HG03139 (cell line): ENCODE data around the gene DEFB124.
"Not testable (repeated sequence)": the region's sequence is repeated elsewhere in the genome, so short reads cannot be mapped to it uniquely, and the experiment has no call there.

Source experiments
- ATAC-seq: cut with Tn5 transposase; IDR thresholded peaks from one replicate; pipeline ENCODE4 v1.9.1; 2021; ENCODE audit not compliant: unreplicated experiment

DEFB124 gene

DNA sequence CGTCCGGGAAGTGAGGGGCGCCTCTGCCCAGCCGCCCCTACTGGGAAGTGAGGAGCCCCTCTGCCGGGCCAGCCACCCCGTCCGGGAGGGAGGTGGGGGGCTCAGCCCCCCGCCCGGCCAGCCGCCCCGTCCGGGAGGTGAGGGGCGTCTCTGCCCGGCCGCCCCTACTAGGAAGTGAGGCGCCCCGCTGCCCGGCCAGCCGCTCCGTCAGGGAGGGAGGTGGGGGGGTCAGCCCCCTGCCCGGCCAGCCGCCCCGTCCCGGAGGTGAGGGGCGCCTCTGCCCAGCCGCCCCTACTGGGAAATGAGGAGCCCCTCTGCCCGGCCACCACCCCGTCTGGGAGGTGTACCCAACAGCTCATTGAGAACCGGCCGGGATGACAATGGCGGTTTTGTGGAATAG is 47.4 kb downstream of the DEFB124 start:
- ATAC-seq: not testable (repeated sequence)

DNA sequence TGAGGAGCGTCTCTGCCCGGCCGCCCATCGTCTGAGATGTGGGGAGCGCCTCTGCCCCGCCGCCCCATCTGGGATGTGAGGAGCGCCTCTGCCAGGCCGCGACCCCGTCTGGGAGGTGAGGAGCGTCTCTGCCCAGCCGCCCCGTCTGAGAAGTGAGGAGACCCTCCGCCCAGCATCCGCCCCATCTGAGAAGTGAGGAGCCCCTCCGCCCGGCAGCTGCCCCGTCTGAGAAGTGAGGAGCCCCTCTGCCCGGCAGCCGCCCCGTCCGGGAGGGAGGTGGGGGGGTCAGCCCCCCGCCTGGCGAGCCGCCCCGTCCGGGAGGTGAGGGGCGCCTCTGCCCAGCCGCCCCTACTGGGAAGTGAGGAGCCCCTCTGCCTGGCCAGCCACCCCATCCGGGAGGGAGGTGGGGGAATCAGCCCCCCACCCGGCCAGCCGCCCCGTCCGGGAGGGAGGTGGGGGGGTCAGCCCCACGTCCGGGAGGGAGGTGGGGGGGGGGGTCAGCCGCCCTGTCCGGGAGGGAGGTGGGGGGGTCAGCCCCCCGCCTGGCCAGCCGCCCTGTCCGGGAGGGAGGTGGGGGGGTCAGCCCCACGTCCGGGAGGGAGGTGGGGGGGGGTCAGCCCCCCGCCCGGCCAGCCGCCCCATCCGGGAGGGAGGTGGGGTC is 47.9 kb downstream of the DEFB124 start:
- ATAC-seq: not testable (repeated sequence)

DNA sequence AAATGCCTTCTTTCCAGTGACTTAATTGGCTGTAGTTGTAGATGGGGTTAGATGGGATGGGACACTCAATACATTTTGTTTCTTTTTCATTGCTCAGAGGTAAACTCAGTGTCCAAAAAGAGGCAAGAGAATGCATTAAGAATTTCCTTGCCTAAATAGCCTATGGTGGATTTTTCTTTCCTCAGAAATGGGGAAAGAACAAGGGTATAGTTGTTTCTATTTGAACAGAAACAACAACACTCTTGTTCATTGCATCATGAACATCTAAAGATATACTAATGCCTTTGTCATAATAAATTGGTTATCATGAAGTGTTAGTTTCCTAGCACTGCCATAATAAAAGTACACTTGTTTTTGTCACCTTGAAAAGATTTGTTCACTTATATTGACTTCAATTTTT is 49.1 kb downstream of the DEFB124 start:
- ATAC-seq: no peak

DNA sequence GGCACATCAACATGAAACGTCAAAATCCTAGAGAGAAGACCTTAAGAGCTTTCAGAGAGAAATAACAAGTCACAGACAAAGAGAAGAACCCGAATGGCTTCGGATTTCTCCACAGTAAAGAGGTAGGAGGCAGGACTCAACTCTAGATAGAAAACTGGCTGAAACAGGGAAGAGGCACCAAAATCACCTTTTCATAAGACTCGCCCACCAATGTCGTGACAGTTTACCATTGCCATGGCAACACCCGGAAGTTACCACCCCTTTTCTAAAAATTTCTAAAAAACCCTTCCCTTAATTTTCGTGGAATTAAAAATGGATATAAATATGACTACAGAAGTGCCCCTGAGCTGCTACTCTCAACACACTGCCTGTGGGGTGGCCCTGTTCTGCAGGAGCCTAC is 56.6 kb downstream of the DEFB124 start:
- no peak for ATAC-seq

DNA sequence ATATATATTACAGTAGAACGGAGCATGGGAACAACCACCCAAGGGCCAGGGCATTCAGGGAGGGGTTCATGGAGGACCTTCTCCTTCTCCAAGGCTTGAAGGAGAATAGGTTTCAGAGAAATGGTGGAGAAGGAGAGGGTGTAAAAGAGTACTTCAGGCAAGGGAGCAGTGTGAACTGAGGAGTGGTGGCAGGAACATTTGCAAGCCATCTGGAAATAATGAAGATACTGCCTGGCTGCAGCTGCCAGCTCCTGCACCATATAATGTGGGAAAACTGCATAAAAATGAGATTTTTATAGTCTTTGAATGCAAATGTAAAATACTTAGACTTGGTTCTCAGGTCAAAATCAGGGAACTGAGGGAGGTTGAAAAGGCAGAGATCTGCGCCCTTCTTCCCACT is 59.3 kb downstream of the DEFB124 start:
- no peak for ATAC-seq
